Small intestine (tissue), 7 donors: ENCODE data around the gene RBM39. TPM values are rescaled to one million over a fixed set of nuclear protein-coding genes. Genes with fewer than 3 reads are reported as not detected.
"Not testable (repeated sequence)": the region's sequence is repeated elsewhere in the genome, so short reads cannot be mapped to it uniquely, and the experiment has no call there.

Experiments
- DNase-seq, 2 donors: peaks; one replicate each; pipeline versions ENCODE4 v3.0.0 to v3.0.0-alpha.2; 2013
- FAIRE-seq: peaks from 2 replicates; lab custom pipeline; 2012; peaks lifted over from hg19 to GRCh38; lab: Jason Lieb, UNC
- H3K27ac ChIP-seq, 3 donors: one replicate each; pipeline ENCODE4 v1.5.1; 2013; ENCODE audit warnings: low read length in 2 of 3, mild to moderate bottlenecking in 2 of 3, control low read depth in 1 of 3, inconsistent platforms in 1 of 3, low read depth in 1 of 3, moderate library complexity in 1 of 3
- H3K27me3 ChIP-seq, 3 donors: one replicate each; pipeline ENCODE4 v1.6.1; 2013; ENCODE audit warnings: low read length in 3 of 3, inconsistent platforms in 1 of 3; ENCODE audit not compliant: control insufficient read depth in 3 of 3, insufficient read depth in 3 of 3
- H3K36me3 ChIP-seq, 3 donors: one replicate each; pipeline ENCODE4 v1.6.1; 2013; ENCODE audit warnings: low read length in 3 of 3, inconsistent platforms in 1 of 3, low read depth in 1 of 3, mild to moderate bottlenecking in 1 of 3, moderate library complexity in 1 of 3; ENCODE audit not compliant: control insufficient read depth in 3 of 3, insufficient read depth in 2 of 3
- H3K4me1 ChIP-seq, 3 donors: one replicate each; pipeline ENCODE4 v1.6.1; 2013; ENCODE audit warnings: low read length in 2 of 3, inconsistent platforms in 1 of 3, low read depth in 1 of 3, mild to moderate bottlenecking in 1 of 3, moderate library complexity in 1 of 3; ENCODE audit not compliant: control insufficient read depth in 3 of 3, insufficient read depth in 2 of 3
- H3K4me3 ChIP-seq, 3 donors: one replicate each; pipeline ENCODE4 v1.5.1; 2013; ENCODE audit warnings: low read length in 3 of 3, control low read depth in 1 of 3, inconsistent platforms in 1 of 3, low read depth in 1 of 3, mild to moderate bottlenecking in 1 of 3, moderate library complexity in 1 of 3
- H3K9me3 ChIP-seq, 2 donors: one replicate each; pipeline ENCODE4 v1.6.1; 2013; ENCODE audit warnings: low read depth in 1 of 2, low read length in 1 of 2; ENCODE audit not compliant: control insufficient read depth in 2 of 2, insufficient read depth in 1 of 2
- whole genome bisulfite sequencing, 3 donors: extraction: QIAGEN DNeasy Blood & Tissue Kit; methylation state at CpG; one replicate each; pipeline ENCODE4 v1.1.7; 2013; 5-methylcytosine and 5-hydroxymethylcytosine counted together
- polyA plus RNA-seq, 4 donors: library from polyadenylated mRNA; stranded (reverse) in 3 of 4; unstranded in 1 of 4; fragments of 200-250 nt in 3 of 4; fragments of 120-200 nt in 1 of 4; gene quantifications; one replicate each; pipeline versions ENCODE4 v1.2.1 to v1.2.3, GENCODE V29; 2013
- donor health status: healthy with polysubstance abuse.
- donor health status: control.
- donor health status: control.
- donor health status: Bipolar disorder and iron deficiency.
- donor health status: healthy.

The RBM39 gene
- polyA plus RNA-seq, 4 donors = 148 to 418 (median 215) TPM

- Histone ChIP-seq H3K4me1 (peaks cover 0 to 17% (median 13%) of the 10 kb centered on the region in 3 donors), H3K36me3 (no peaks in the 10 kb centered on the region), H3K4me3 (no peak overlapping the region), H3K27ac (peak overlapping the region in 1 of 3 donors; percentile 34), H3K27me3 (no peaks in the 10 kb centered on the region), H3K9me3 (peaks cover 0 to 7% of the 10 kb centered on the region in 2 donors)
- 67 to 73% (median 72%) methylated on average over 4 of the region's 4 CpGs for WGBS, 3 donors
- FAIRE-seq (no peak), DNase-seq (no peak)
Measured at GRCh38 chr20:35766843-35767242, 24.8 kb upstream of the RBM39 start.

- 80 to 87% (median 86%) methylated on average over 2 of the region's 2 CpGs for WGBS, 3 donors
- not testable (repeated sequence) for H3K27me3 ChIP-seq, H3K9me3 ChIP-seq, FAIRE-seq, H3K36me3 ChIP-seq, H3K4me3 ChIP-seq, H3K27ac ChIP-seq, DNase-seq
- H3K4me1 ChIP-seq = peaks cover 0 to 12% (median 9%) of the 10 kb centered on the region in 3 donors
Measured at GRCh38 chr20:35764936-35765335, 22.9 kb upstream of the RBM39 start.

GRCh38 chr20:35762461-35762860 is 20.4 kb upstream of the RBM39 start:
- H3K27ac ChIP-seq = no peak overlapping the region
- no peaks in the 10 kb centered on the region for H3K27me3 ChIP-seq
- WGBS, 3 donors = 71 to 89% (median 79%) methylated on average over 3 of the region's 3 CpGs
- no peaks in the 10 kb centered on the region for H3K36me3 ChIP-seq
- no peak for DNase-seq
- H3K4me3 ChIP-seq = no peak overlapping the region
- no peaks in the 10 kb centered on the region for H3K9me3 ChIP-seq
- no peaks in the 10 kb centered on the region for H3K4me1 ChIP-seq
- FAIRE-seq = no peak

- WGBS, 3 donors = 93 to 94% (median 93%) methylated on average over 11 of the region's 11 CpGs
- not testable (repeated sequence) for H3K4me3 ChIP-seq, H3K27me3 ChIP-seq, H3K9me3 ChIP-seq, FAIRE-seq, H3K36me3 ChIP-seq, DNase-seq, H3K4me1 ChIP-seq, H3K27ac ChIP-seq
Measured at GRCh38 chr20:35761548-35761947, 19.5 kb upstream of the RBM39 start.

GRCh38 chr20:35757098-35757705 is 15.1 kb upstream of the RBM39 start:
- WGBS, 3 donors = 68 to 72% (median 68%) methylated on average over 4 of the region's 4 CpGs
- Histone ChIP-seq H3K27me3 (peaks cover 0 to 3% (median 0%) of the 10 kb centered on the region in 3 donors), H3K27ac (no peak overlapping the region), H3K9me3 (peaks cover 0 to 3% of the 10 kb centered on the region in 2 donors), H3K4me3 (no peak overlapping the region), H3K4me1 (no peaks in the 10 kb centered on the region), H3K36me3 (no peaks in the 10 kb centered on the region)
- no peak for DNase-seq
- FAIRE-seq = no peak

GRCh38 chr20:35756404-35756803 is 14.3 kb upstream of the RBM39 start:
- Histone ChIP-seq H3K4me1 (no peaks in the 10 kb centered on the region), H3K9me3 (peaks cover 0 to 3% of the 10 kb centered on the region in 2 donors), H3K36me3 (no peaks in the 10 kb centered on the region), H3K4me3 (no peak overlapping the region), H3K27ac (no peak overlapping the region), H3K27me3 (peaks cover 0 to 3% (median 0%) of the 10 kb centered on the region in 3 donors)
- WGBS, 3 donors = 91 to 94% (median 92%) methylated on average over 4 of the region's 4 CpGs
- no peak for DNase-seq
- no peak for FAIRE-seq

- FAIRE-seq (no peak), DNase-seq (no peak)
- 71 to 88% (median 82%) methylated on average over 2 of the region's 2 CpGs for WGBS, 3 donors
- Histone ChIP-seq H3K9me3 (peaks cover 0 to 3% of the 10 kb centered on the region in 2 donors), H3K27me3 (peaks cover 0 to 3% (median 0%) of the 10 kb centered on the region in 3 donors), H3K36me3 (no peaks in the 10 kb centered on the region), H3K4me1 (no peaks in the 10 kb centered on the region), H3K4me3 (no peak overlapping the region), H3K27ac (no peak overlapping the region)
Measured at GRCh38 chr20:35750611-35751010, 8.6 kb upstream of the RBM39 start.

GRCh38 chr20:35744492-35744841 is 2.4 kb upstream of the RBM39 start:
- H3K9me3 ChIP-seq, H3K4me3 ChIP-seq, FAIRE-seq, H3K36me3 ChIP-seq, DNase-seq, H3K27me3 ChIP-seq: not testable (repeated sequence)
- 91 to 95% (median 92%) methylated on average over 3 of the region's 3 CpGs for WGBS, 3 donors
- peaks cover 0 to 13% (median under 1%) of the 10 kb centered on the region in 3 donors for H3K4me1 ChIP-seq
- peak overlapping the region in 1 of 3 donors; percentile 91 for H3K27ac ChIP-seq
